ENCODE results near the gene TBXA2R. TPM values are rescaled to one million over a fixed set of nuclear protein-coding genes. Genes with fewer than 3 reads are reported as not detected.

TBXA2R gene
- total RNA-seq, 4 donors from 2014 or later = 0.20 to 4.2 (median 0.90) TPM

- whole genome bisulfite sequencing, 2 donors = 80 to 84% methylated on average over 24 to 27 of the region's 27 CpGs
- no peak for TF ChIP-seq POLR2A (IDR thresholded peaks at IDR 0.05)
- TF ChIP-seq, protein P1, sequence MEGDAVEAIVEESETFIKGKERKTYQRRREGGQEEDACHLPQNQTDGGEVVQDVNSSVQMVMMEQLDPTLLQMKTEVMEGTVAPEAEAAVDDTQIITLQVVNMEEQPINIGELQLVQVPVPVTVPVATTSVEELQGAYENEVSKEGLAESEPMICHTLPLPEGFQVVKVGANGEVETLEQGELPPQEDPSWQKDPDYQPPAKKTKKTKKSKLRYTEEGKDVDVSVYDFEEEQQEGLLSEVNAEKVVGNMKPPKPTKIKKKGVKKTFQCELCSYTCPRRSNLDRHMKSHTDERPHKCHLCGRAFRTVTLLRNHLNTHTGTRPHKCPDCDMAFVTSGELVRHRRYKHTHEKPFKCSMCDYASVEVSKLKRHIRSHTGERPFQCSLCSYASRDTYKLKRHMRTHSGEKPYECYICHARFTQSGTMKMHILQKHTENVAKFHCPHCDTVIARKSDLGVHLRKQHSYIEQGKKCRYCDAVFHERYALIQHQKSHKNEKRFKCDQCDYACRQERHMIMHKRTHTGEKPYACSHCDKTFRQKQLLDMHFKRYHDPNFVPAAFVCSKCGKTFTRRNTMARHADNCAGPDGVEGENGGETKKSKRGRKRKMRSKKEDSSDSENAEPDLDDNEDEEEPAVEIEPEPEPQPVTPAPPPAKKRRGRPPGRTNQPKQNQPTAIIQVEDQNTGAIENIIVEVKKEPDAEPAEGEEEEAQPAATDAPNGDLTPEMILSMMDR (IDR thresholded peaks at IDR 0.05) = no peak
- no peak overlapping the region for H3K4me3 ChIP-seq (ENCODE audit: low read depth, poor library complexity, severe bottlenecking)
- no peak for DNase-seq (ENCODE audit: low spot score in 2 of 2)
- intact Hi-C loops (cut with DNase I; ENCODE audit: low total_unique reads) = no loop called here
Observed at GRCh38 chr19:3604227-3604986, 2.3 kb downstream of the TBXA2R start.

- H3K4me3 ChIP-seq (ENCODE audit: low read depth, poor library complexity, severe bottlenecking) = no peak overlapping the region
- no peak for TF ChIP-seq POLR2A (IDR thresholded peaks at IDR 0.05)
- TF ChIP-seq, protein P1 (IDR thresholded peaks at IDR 0.05) = no peak
- 60 to 71% methylated on average over 16 to 23 of the region's 23 CpGs for WGBS, 2 donors
- DNase-seq (ENCODE audit: low spot score in 2 of 2) = no peak
- intact Hi-C loops (cut with DNase I; ENCODE audit: low total_unique reads) = no loop called here
Observed at GRCh38 chr19:3603121-3603811, 3.4 kb downstream of the TBXA2R start.

DNA sequence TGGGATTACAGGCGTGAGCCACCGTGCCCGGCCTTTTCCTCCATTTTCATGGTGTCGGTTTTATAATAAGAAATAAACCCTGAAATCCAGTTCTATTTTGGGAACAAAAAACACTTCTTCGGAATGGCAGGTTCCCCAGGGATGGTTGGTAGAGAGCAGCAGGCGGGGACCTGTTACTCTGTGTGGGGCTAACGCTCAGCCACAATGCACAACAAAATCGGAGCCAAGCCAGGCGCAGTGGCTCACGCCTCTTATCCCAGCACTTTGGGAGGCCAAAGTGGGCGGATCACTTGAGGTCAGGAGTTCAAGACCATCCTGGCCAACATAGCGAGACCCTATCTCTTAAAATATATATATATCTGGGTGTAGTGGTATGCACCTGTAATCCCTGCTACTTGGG is 5.7 kb downstream of the TBXA2R start:
- no peak overlapping the region for H3K4me3 ChIP-seq (ENCODE audit: low read depth, poor library complexity, severe bottlenecking)
- 74 to 77% methylated on average over 12 of the region's 12 CpGs for WGBS, 2 donors
- no peak for DNase-seq (ENCODE audit: low spot score in 2 of 2)
- intact Hi-C loops (cut with DNase I; ENCODE audit: low total_unique reads) = no loop called here
- TF ChIP-seq POLR2A (IDR thresholded peaks at IDR 0.05) = no peak
- TF ChIP-seq, protein P1 (IDR thresholded peaks at IDR 0.05) = no peak

GRCh38 chr19:3599776-3600187 is 6.9 kb downstream of the TBXA2R start:
- TF ChIP-seq, protein P1 (IDR thresholded peaks at IDR 0.05) = no peak
- no peak for TF ChIP-seq POLR2A (IDR thresholded peaks at IDR 0.05)
- WGBS, 2 donors = 90 to 96% methylated on average over 22 to 25 of the region's 28 CpGs
- intact Hi-C loops (cut with DNase I; ENCODE audit: low total_unique reads) = no loop called here
- no peak overlapping the region for H3K4me3 ChIP-seq (ENCODE audit: low read depth, poor library complexity, severe bottlenecking)
- DNase-seq (ENCODE audit: low spot score in 2 of 2) = no peak

DNA sequence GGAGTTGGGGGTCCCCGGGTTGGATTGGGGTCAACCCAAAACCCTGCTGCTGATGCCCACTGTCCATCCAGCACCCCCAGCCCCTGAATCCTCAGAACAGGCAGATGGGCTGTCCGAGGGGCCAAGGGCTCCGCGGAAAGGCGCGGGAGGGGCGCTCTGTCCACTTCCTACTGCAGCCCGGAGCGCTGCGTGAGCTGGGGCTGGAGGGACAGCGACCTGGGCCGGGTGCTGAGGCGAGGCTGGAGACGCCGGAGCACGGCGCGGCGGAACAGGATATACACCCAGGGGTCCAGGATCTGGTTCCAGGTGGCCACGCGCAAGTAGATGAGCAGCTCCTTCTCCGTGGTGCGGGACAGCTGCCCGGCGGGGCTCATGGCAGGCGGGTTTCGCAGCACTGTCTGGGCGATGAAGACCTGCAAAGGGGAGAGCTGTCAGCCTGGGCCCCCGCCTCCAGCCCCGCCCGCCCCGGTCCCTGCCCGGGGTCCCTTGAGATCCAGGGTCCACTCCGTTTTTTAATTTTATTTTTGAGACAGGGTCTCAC is 11.1 kb downstream of the TBXA2R start:
- intact Hi-C loops (cut with DNase I; ENCODE audit: low total_unique reads) = no loop called here
- DNase-seq (ENCODE audit: low spot score in 2 of 2) = no peak
- no peak overlapping the region for H3K4me3 ChIP-seq (ENCODE audit: low read depth, poor library complexity, severe bottlenecking)
- TF ChIP-seq, protein P1 (IDR thresholded peaks at IDR 0.05) = no peak
- no peak for TF ChIP-seq POLR2A (IDR thresholded peaks at IDR 0.05)
- WGBS, 2 donors = 79 to 84% methylated on average over 34 of the region's 34 CpGs
